AG20443 (cell line): ENCODE data around the gene MSGN1.

Experiments
- DNase-seq: peaks from one replicate; pipeline ENCODE4 v3.0.0; 2012; ENCODE audit warnings: low spot score, mixed read lengths

MSGN1 gene

DNA sequence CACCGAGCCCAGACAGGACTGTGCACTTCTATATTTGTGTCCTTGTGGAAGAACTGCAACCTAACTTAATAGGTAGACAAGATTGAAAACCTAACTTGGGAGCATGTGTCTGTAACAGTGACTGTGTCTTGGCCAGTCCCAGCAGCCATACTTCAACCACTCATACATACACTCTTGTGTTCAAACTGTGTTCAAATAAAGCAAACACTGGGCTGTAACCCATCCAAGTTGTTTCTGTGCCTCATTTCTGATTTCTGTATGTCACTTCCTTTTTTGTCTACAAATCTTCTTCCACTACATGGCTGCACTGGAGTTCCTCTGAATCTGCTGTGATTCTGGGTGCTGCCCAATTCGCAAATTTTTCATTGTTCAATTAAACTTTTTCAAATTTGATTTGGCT lies 31.0 kb downstream of the MSGN1 start:
- no peak for DNase-seq

GRCh38 chr2:17849275-17849674 lies 33.0 kb downstream of the MSGN1 start:
- DNase-seq, result no peak

DNA sequence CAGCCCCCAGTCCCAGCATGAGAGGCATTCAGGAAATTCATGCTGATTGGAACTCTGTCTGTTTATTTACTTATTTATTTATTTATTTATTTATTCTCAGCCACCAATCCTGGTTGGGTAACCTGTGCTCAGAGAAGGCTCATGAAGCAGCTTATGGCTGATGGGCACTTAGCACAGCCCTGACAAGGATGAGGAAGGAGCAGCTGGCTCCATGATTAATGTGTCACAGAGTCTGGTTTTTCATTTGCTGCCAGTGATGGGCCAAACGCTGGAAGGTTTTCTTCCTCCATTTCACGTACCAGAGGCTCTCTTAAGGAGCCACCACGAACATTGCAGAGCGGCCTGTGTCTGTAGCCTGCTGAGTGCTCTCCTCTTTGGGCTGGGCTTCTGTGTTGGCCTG lies 33.9 kb downstream of the MSGN1 start:
- no peak for DNase-seq

- peak; percentile 86 for DNase-seq
Observed at GRCh38 chr2:17851731-17852585, 35.7 kb downstream of the MSGN1 start.

- no peak for DNase-seq
Observed at GRCh38 chr2:17853799-17854198, 37.5 kb downstream of the MSGN1 start.

DNA sequence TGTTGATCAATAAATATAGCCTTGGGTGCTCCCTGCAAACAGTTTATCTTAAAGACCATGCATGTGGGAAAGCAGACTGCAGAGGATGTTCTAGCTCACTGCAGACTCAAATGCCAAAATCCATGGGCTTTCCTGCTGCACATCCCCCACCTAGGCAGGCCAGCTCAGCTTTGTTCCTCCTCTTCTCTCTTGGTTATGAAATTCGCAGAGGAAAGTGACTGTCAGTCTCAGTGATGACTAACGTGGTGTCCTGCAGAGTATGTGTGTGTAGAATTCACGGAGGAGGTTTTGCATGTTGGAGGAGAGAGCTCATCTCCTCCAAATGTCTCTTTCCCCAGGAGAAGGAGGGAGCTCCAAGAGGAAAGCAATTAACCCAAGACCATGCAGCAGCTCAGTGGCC lies 40.8 kb downstream of the MSGN1 start:
- DNase-seq, result peak; percentile 55

- DNase-seq, result no peak
Observed at GRCh38 chr2:17858064-17858463, 41.8 kb downstream of the MSGN1 start.

GRCh38 chr2:17863539-17863938 lies 47.3 kb downstream of the MSGN1 start:
- DNase-seq, result no peak

GRCh38 chr2:17864676-17865075 lies 48.4 kb downstream of the MSGN1 start:
- DNase-seq, result no peak

- DNase-seq, result no peak
Observed at GRCh38 chr2:17867133-17867532, 50.9 kb downstream of the MSGN1 start.
